ENCODE measurements around the gene LMX1A.

- no peak for TF ChIP-seq CTCF (IDR thresholded peaks at IDR 0.05; ENCODE audit: low read length)
- no peak for TF ChIP-seq EZH2 (optimal IDR thresholded peaks at IDR 0.05; ENCODE audit: low read depth, low read length)
Measured at GRCh38 chr1:165224504-165224903, 132.0 kb downstream of the LMX1A start.
